Peyer's patch (tissue), 4 donors: ENCODE results near the gene SPRED2. TPM values are rescaled to one million over a fixed set of nuclear protein-coding genes. Genes with fewer than 3 reads are reported as not detected.

Source experiments
- DNase-seq, 3 donors: peaks; one replicate each; pipeline ENCODE4 v3.0.0-alpha.2; 2017 to 2019
- H3K27ac ChIP-seq, 4 donors: fragments of 200-600 bp; sonication (generic); one replicate each; pipeline ENCODE4 v1.5.1; 2016 to 2019
- H3K27me3 ChIP-seq, 2 donors: fragments of 200-600 bp; sonication (generic); one replicate each; pipeline ENCODE4 v1.5.1; 2019
- H3K36me3 ChIP-seq, 3 donors: fragments of 200-600 bp; sonication (generic); one replicate each; pipeline ENCODE4 v1.5.1; 2016 to 2019
- H3K4me1 ChIP-seq, 4 donors: fragments of 200-600 bp; sonication (generic); one replicate each; pipeline ENCODE4 v1.5.1; 2016 to 2019
- H3K4me3 ChIP-seq, 4 donors: fragments of 200-600 bp; sonication (generic); 1 replicate in 3 of 4; 2 replicates in 1 of 4; pipeline ENCODE4 v1.5.1; 2016 to 2019; ENCODE audit warnings: mild to moderate bottlenecking in 1 of 4
- H3K9me3 ChIP-seq, 4 donors: fragments of 200-600 bp; sonication (generic); one replicate each; pipeline ENCODE4 v1.5.1; 2016 to 2019; ENCODE audit warnings: mild to moderate bottlenecking in 1 of 4
- CTCF ChIP-seq, 6 experiments: fragments of 450-650 bp in 4 of 6; fragments of 200-600 bp in 2 of 6; sonication (generic) in 1 of 6; IDR thresholded peaks; one replicate each; pipeline ENCODE4 v1.5.1; 2017 to 2019; ENCODE audit warnings: antibody characterized with exemption in 6 of 6, mild to moderate bottlenecking in 3 of 6, moderate library complexity in 1 of 6
- POLR2A ChIP-seq, 2 donors: fragments of 450-650 bp; IDR thresholded peaks; one replicate each; pipeline ENCODE4 v1.5.1; 2017; ENCODE audit warnings: antibody characterized with exemption in 2 of 2, mild to moderate bottlenecking in 2 of 2, moderate library complexity in 2 of 2
- total RNA-seq, 4 donors: library from RNA; depleted of rRNA; stranded (reverse); fragments of >200 nt; gene quantifications; one replicate each; pipeline ENCODE4 v1.1.0, GENCODE V29; 2016

SPRED2 gene
- total RNA-seq, 4 donors from 2014 or later, result 14.9 to 26.9 (median 23.0) TPM

- no peaks in the 10 kb centered on the region for H3K36me3 ChIP-seq
- H3K27ac ChIP-seq, result no peak overlapping the region
- peaks cover 0 to 12% (median 8%) of the 10 kb centered on the region in 4 donors for H3K4me1 ChIP-seq
- TF ChIP-seq POLR2A (IDR thresholded peaks at IDR 0.05) (no peak), CTCF (IDR thresholded peaks at IDR 0.05) (no peak)
- no peak for DNase-seq
- H3K4me3 ChIP-seq, result no peak overlapping the region
- no peaks in the 10 kb centered on the region for H3K9me3 ChIP-seq
- H3K27me3 ChIP-seq, result no peaks in the 10 kb centered on the region
These were observed 134.9 kb downstream of the SPRED2 start for GRCh38 chr2:65297544-65297943.

GRCh38 chr2:65296971-65297370, 135.4 kb downstream of the SPRED2 start:
- no peaks in the 10 kb centered on the region for H3K27me3 ChIP-seq
- no peaks in the 10 kb centered on the region for H3K36me3 ChIP-seq
- H3K9me3 ChIP-seq, result no peaks in the 10 kb centered on the region
- H3K27ac ChIP-seq, result no peak overlapping the region
- H3K4me3 ChIP-seq, result no peak overlapping the region
- H3K4me1 ChIP-seq, result peaks cover 0 to 18% (median 8%) of the 10 kb centered on the region in 4 donors
- TF ChIP-seq POLR2A (IDR thresholded peaks at IDR 0.05) (no peak), CTCF (IDR thresholded peaks at IDR 0.05) (no peak)
- no peak for DNase-seq

- H3K27me3 ChIP-seq, result no peaks in the 10 kb centered on the region
- DNase-seq, result no peak
- no peak for TF ChIP-seq POLR2A (IDR thresholded peaks at IDR 0.05)
- TF ChIP-seq CTCF (IDR thresholded peaks at IDR 0.05), result no peak
- H3K9me3 ChIP-seq, result no peaks in the 10 kb centered on the region
- no peak overlapping the region for H3K27ac ChIP-seq
- no peaks in the 10 kb centered on the region for H3K36me3 ChIP-seq
- no peak overlapping the region for H3K4me3 ChIP-seq
- H3K4me1 ChIP-seq, result peaks cover 0 to 8% (median 0%) of the 10 kb centered on the region in 4 donors
These were observed 137.7 kb downstream of the SPRED2 start for GRCh38 chr2:65294701-65295100.

- H3K4me3 ChIP-seq, result no peak overlapping the region
- TF ChIP-seq POLR2A (IDR thresholded peaks at IDR 0.05), result no peak
- TF ChIP-seq CTCF (IDR thresholded peaks at IDR 0.05), result no peak
- no peak overlapping the region for H3K27ac ChIP-seq
- H3K9me3 ChIP-seq, result no peaks in the 10 kb centered on the region
- no peak for DNase-seq
- peaks cover 0 to 8% (median 0%) of the 10 kb centered on the region in 4 donors for H3K4me1 ChIP-seq
- H3K27me3 ChIP-seq, result no peaks in the 10 kb centered on the region
- no peaks in the 10 kb centered on the region for H3K36me3 ChIP-seq
These were observed 138.3 kb downstream of the SPRED2 start for GRCh38 chr2:65294136-65294535.

- no peak for DNase-seq
- no peaks in the 10 kb centered on the region for H3K27me3 ChIP-seq
- TF ChIP-seq POLR2A (IDR thresholded peaks at IDR 0.05) (no peak), CTCF (IDR thresholded peaks at IDR 0.05) (no peak)
- H3K4me3 ChIP-seq, result no peak overlapping the region
- H3K9me3 ChIP-seq, result no peaks in the 10 kb centered on the region
- H3K36me3 ChIP-seq, result no peaks in the 10 kb centered on the region
- H3K4me1 ChIP-seq, result peaks cover 0 to 8% (median 0%) of the 10 kb centered on the region in 4 donors
- H3K27ac ChIP-seq, result no peak overlapping the region
These were observed 139.0 kb downstream of the SPRED2 start for GRCh38 chr2:65293376-65293775.

GRCh38 chr2:65292461-65293011, 139.9 kb downstream of the SPRED2 start:
- TF ChIP-seq CTCF (IDR thresholded peaks at IDR 0.05), result no peak
- TF ChIP-seq POLR2A (IDR thresholded peaks at IDR 0.05), result no peak
- Histone ChIP-seq H3K9me3 (no peaks in the 10 kb centered on the region), H3K36me3 (no peaks in the 10 kb centered on the region), H3K4me1 (peaks cover 0 to 8% (median 0%) of the 10 kb centered on the region in 4 donors), H3K27ac (no peak overlapping the region), H3K4me3 (no peak overlapping the region), H3K27me3 (no peaks in the 10 kb centered on the region)
- no peak for DNase-seq
